ENCODE results near the gene APC. TPM values are rescaled to one million over a fixed set of nuclear protein-coding genes. Genes with fewer than 3 reads are reported as not detected.

The APC gene
- total and polyA plus RNA-seq, 10 of the 15 experiments (the other 5 are each of a cell fraction or from before 2014, with no cell fraction given) = 3.2 to 23.3 (median 13.8) TPM

DNA sequence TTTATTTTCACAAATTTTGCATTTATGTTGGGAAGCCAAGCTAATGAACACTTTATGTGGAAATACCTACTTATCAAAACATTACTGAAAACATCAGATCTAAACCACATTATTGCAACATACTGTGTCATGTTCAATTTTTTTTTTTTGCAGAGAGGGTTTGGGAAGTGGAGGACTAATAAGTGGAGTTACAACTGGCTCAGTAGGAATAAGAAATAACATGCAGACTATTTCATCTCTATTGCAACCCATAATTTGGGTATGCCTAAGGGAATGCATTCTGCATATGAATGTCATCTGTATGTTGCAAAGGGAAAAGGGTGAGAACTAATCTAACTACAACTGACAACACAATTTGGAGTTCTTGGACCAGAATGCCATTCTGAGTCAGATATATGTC, 41.8 kb downstream of the APC start:
- in situ Hi-C loops (cut with MboI) (no loop called here), intact Hi-C loops (cut with micrococcal nuclease; ENCODE audit: unreplicated experiment) (no loop called here)
- no peak overlapping the region for H3K9ac ChIP-seq (ENCODE audit: control insufficient read depth, insufficient read depth, low read length)
- H3K27ac ChIP-seq (ENCODE audit: control insufficient read depth, insufficient read depth) = no peak overlapping the region
- H3K27me3 ChIP-seq (replicated peaks in 1 of 2; ENCODE audit: control insufficient read depth in 2 of 2, insufficient read depth in 2 of 2, low read length in 1 of 2) = no peaks in the 10 kb centered on the region
- H3K4me2 ChIP-seq (ENCODE audit: control insufficient read depth, insufficient read depth) = no peak overlapping the region
- POLR2A ChIA-PET = no interaction called here
- RAD21 ChIA-PET (ENCODE audit: unreplicated experiment) = interaction anchor here (1.6 kb wide), 1 partner anchor 22 kb away, joined by 3 read pairs; no protein-coding TSS in a partner anchor
- DNase-seq (ENCODE audit: low read depth, low spot score) (no peak), ATAC-seq (no peak), FAIRE-seq (no peak)
- SMC1A ChIA-PET (ENCODE audit: uncharacterized antibody, unreplicated experiment) = interaction anchor here (0.7 to 3.3 kb wide), 4 partner anchors 8 to 69 kb away, joined by 3 to 10 read pairs (median 4); no protein-coding TSS in a partner anchor
- BruUV-seq (replicated peaks) = no TSS peak
- H3K36me3 ChIP-seq (ENCODE audit: control insufficient read depth in 2 of 2, insufficient read depth in 2 of 2, low read length in 1 of 2) = peaks cover 0 to 8% of the 10 kb centered on the region in 2 experiments; a peak in 1 of 4 replicates
- no peak overlapping the region for H3K4me3 ChIP-seq
- CTCF ChIA-PET = interaction anchor here (0.6 to 2.3 kb wide), 3 partner anchors 22 to 217 kb away, joined by 3 to 8 read pairs (median 6); no protein-coding TSS in a partner anchor
- H3K9me3 ChIP-seq (replicated peaks; ENCODE audit: control insufficient read depth, insufficient read depth, low read length) = no peaks in the 10 kb centered on the region
- H4K20me1 ChIP-seq (ENCODE audit: control insufficient read depth, insufficient read depth) = no peaks in the 10 kb centered on the region
- no peaks in the 10 kb centered on the region for H3K79me2 ChIP-seq (ENCODE audit: control insufficient read depth, insufficient read depth, low read length)
- no peak overlapping the region for H2AFZ ChIP-seq (ENCODE audit: control insufficient read depth, low read depth, low read length)
- no peaks in the 10 kb centered on the region for H3K4me1 ChIP-seq (ENCODE audit: control insufficient read depth, insufficient read depth, low read length)
- no peak for TF ChIP-seq RAD51 (IDR thresholded peaks at IDR 0.05)
- no peak for TF ChIP-seq HDGF (IDR thresholded peaks at IDR 0.05)
- no peak for TF ChIP-seq SMARCA5 (IDR thresholded peaks at IDR 0.05)
- TF ChIP-seq ZNF207 (IDR thresholded peaks at IDR 0.05; ENCODE audit: borderline replicate concordance) = no peak
- TF ChIP-seq STAT3 (IDR thresholded peaks at IDR 0.05; ENCODE audit: low read depth, low read length) = no peak
- no peak for TF ChIP-seq MEF2B (IDR thresholded peaks at IDR 0.05; ENCODE audit: partially characterized antibody, poor library complexity, severe bottlenecking)
- no peak for TF ChIP-seq RB1 (IDR thresholded peaks at IDR 0.05; ENCODE audit: borderline replicate concordance)
- no peak for TF ChIP-seq HCFC1 (IDR thresholded peaks at IDR 0.05; ENCODE audit: low read length)
- TF ChIP-seq, protein P1, sequence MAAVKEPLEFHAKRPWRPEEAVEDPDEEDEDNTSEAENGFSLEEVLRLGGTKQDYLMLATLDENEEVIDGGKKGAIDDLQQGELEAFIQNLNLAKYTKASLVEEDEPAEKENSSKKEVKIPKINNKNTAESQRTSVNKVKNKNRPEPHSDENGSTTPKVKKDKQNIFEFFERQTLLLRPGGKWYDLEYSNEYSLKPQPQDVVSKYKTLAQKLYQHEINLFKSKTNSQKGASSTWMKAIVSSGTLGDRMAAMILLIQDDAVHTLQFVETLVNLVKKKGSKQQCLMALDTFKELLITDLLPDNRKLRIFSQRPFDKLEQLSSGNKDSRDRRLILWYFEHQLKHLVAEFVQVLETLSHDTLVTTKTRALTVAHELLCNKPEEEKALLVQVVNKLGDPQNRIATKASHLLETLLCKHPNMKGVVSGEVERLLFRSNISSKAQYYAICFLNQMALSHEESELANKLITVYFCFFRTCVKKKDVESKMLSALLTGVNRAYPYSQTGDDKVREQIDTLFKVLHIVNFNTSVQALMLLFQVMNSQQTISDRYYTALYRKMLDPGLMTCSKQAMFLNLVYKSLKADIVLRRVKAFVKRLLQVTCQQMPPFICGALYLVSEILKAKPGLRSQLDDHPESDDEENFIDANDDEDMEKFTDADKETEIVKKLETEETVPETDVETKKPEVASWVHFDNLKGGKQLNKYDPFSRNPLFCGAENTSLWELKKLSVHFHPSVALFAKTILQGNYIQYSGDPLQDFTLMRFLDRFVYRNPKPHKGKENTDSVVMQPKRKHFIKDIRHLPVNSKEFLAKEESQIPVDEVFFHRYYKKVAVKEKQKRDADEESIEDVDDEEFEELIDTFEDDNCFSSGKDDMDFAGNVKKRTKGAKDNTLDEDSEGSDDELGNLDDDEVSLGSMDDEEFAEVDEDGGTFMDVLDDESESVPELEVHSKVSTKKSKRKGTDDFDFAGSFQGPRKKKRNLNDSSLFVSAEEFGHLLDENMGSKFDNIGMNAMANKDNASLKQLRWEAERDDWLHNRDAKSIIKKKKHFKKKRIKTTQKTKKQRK (IDR thresholded peaks at IDR 0.05; ENCODE audit: low read depth, low read length) = no peak
- TF ChIP-seq CHD1 (IDR thresholded peaks at IDR 0.05; ENCODE audit: low read depth, low read length) = no peak
- TF ChIP-seq KDM1A (IDR thresholded peaks at IDR 0.05; ENCODE audit: borderline replicate concordance) = no peak
- no peak for TF ChIP-seq RAD21 (IDR thresholded peaks at IDR 0.05; ENCODE audit: insufficient read depth, low read depth, low read length)
- no peak for TF ChIP-seq RFX5 (IDR thresholded peaks at IDR 0.05; ENCODE audit: low read depth, low read length)
- no peak for TF ChIP-seq ZNF687 (IDR thresholded peaks at IDR 0.05)
- no peak for TF ChIP-seq NFYB (IDR thresholded peaks at IDR 0.05; ENCODE audit: insufficient read depth, low read depth, low read length)
- no peak for TF ChIP-seq NKRF (conservative IDR thresholded peaks at IDR 0.05)
- TF ChIP-seq ZSCAN29 (IDR thresholded peaks at IDR 0.05) = no peak
- no peak for TF ChIP-seq SP1 (IDR thresholded peaks at IDR 0.05; ENCODE audit: low read depth, low read length)

Data from GM12878 (cell line).